Measurements from ENCODE around the gene POLR2H.

- TF ChIP-seq, protein P1, sequence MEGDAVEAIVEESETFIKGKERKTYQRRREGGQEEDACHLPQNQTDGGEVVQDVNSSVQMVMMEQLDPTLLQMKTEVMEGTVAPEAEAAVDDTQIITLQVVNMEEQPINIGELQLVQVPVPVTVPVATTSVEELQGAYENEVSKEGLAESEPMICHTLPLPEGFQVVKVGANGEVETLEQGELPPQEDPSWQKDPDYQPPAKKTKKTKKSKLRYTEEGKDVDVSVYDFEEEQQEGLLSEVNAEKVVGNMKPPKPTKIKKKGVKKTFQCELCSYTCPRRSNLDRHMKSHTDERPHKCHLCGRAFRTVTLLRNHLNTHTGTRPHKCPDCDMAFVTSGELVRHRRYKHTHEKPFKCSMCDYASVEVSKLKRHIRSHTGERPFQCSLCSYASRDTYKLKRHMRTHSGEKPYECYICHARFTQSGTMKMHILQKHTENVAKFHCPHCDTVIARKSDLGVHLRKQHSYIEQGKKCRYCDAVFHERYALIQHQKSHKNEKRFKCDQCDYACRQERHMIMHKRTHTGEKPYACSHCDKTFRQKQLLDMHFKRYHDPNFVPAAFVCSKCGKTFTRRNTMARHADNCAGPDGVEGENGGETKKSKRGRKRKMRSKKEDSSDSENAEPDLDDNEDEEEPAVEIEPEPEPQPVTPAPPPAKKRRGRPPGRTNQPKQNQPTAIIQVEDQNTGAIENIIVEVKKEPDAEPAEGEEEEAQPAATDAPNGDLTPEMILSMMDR (IDR thresholded peaks at IDR 0.05), result no peak
- TF ChIP-seq POLR2A (IDR thresholded peaks at IDR 0.05), result no peak
Observed at GRCh38 chr3:184360070-184360928, 1.2 kb upstream of the POLR2H start.
